GM12892 (cell line): ENCODE results near the gene ZNF273.

ENCODE experiments used
- DNase-seq: peaks from one replicate; pipeline ENCODE4 v3.0.0; 2011; ENCODE audit not compliant: insufficient read length
- FAIRE-seq: peaks from 2 replicates; lab custom pipeline; 2011; peaks lifted over from hg19 to GRCh38; lab: Jason Lieb, UNC
- POLR2A ChIP-seq: IDR thresholded peaks from 2 replicates; pipeline ENCODE4 v1.6.1; 2011; ENCODE audit warnings: low read depth, low read length, control low read depth
- POLR2AphosphoS5 ChIP-seq: IDR thresholded peaks from 2 replicates; pipeline ENCODE4 v1.6.1; 2011; ENCODE audit warnings: low read depth, low read length, control low read depth
- TAF1 ChIP-seq: IDR thresholded peaks from 2 replicates; pipeline ENCODE4 v1.6.1; 2011; ENCODE audit warnings: low read depth, mild to moderate bottlenecking, control low read depth, low read length, borderline replicate concordance

The ZNF273 gene

GRCh38 chr7:64872351-64873154, 30.5 kb upstream of the ZNF273 start:
- TF ChIP-seq POLR2A (no peak), TAF1 (no peak), POLR2AphosphoS5 (no peak)
- FAIRE-seq: no peak
- peak; percentile 3 for DNase-seq

GRCh38 chr7:64873155-64873500, 29.9 kb upstream of the ZNF273 start:
- FAIRE-seq: no peak
- no peak for TF ChIP-seq POLR2AphosphoS5
- no peak for TF ChIP-seq TAF1
- no peak for TF ChIP-seq POLR2A
- no peak for DNase-seq

GRCh38 chr7:64873517-64873916, 29.6 kb upstream of the ZNF273 start:
- no peak for FAIRE-seq
- no peak for DNase-seq
- TF ChIP-seq TAF1 (no peak), POLR2A (no peak), POLR2AphosphoS5 (no peak)

GRCh38 chr7:64874114-64874513, 29.0 kb upstream of the ZNF273 start:
- DNase-seq (no peak), FAIRE-seq (no peak)
- TF ChIP-seq TAF1 (no peak), POLR2AphosphoS5 (no peak), POLR2A (no peak)

GRCh38 chr7:64874562-64875250, 28.4 kb upstream of the ZNF273 start:
- no peak for FAIRE-seq
- TF ChIP-seq POLR2AphosphoS5 (no peak), TAF1 (no peak), POLR2A (no peak)
- DNase-seq: peak; percentile 2

DNA sequence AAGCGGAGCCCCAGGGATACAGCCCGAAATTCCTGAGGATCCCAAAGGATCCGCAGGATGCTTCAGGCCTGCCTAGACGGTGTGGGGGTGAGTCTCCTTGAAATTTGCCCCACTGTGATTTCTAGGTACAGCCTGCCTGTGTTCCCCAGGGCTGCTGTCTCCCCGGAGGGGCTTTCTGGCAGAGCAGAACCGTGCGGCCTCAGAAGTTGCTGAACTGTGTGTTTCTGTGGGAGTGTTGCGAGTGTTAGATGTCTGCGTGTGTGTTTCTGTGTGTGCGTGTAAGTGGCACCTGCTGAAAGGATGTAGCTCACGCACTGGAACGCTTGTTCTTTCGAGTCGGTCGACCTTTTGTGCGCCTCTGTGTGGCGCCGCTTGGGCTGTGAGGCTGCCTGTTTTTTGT, 27.8 kb upstream of the ZNF273 start:
- no peak for DNase-seq
- FAIRE-seq: no peak
- no peak for TF ChIP-seq TAF1
- TF ChIP-seq POLR2AphosphoS5: no peak
- TF ChIP-seq POLR2A: no peak

- TF ChIP-seq POLR2AphosphoS5 (no peak), POLR2A (no peak), TAF1 (no peak)
- FAIRE-seq: no peak
- DNase-seq: peak; percentile 0
Measured at GRCh38 chr7:64875658-64876406, 27.2 kb upstream of the ZNF273 start.

GRCh38 chr7:64876792-64877713, 26.0 kb upstream of the ZNF273 start:
- peak; percentile 19 for DNase-seq
- TF ChIP-seq POLR2A (no peak), POLR2AphosphoS5 (no peak), TAF1 (no peak)
- no peak for FAIRE-seq

DNA sequence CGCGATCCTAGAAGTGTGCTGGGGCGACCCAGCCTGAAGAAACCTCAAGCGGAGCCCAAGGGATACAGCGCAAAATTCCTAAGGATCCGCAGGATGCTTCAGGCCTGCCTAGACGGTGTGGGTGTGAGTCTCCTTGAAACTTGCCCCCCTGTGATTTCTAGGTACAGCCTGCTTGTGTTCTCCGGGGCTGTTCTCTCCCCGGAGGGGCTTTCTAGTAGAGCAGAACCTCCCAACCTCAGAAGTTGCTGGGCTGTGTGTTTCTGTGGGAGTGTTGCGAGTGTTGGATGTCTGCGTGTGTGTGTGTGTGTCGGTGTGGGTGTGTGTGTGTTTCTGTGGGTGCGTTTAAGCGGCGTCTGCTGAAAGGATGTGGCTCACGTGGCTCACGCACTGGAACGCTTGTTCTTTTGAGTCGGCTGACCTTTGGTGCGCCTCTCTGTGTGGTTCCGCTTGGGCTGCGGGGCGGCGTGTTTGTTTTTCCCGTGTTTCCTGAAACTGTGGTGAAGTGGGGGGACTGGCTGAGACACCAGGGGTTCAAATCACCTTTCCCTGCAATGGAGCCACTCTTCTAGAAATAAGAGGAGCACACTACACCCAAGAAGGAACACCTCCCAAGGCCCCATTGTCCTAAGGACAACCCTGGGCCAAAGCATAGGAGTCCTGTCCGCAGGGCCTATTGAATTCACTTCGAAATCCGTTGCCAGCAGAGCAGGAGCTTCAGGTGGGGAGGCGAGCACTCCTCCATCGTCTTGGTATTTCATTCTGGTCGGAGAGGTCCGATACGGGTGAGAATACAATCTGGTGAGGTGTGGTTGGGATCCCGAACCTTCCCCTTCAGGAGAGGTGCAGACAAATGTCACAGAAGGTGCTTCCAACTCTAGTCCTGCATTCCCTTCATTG, 25.1 kb upstream of the ZNF273 start:
- DNase-seq: peak; percentile 9
- no peak for FAIRE-seq
- TF ChIP-seq POLR2AphosphoS5 (no peak), TAF1 (no peak), POLR2A (no peak)

GRCh38 chr7:64878684-64879083, 24.4 kb upstream of the ZNF273 start:
- TF ChIP-seq POLR2A (no peak), POLR2AphosphoS5 (no peak), TAF1 (no peak)
- FAIRE-seq: no peak
- DNase-seq: no peak
